HEK293T (cell line): ENCODE results near the gene NUS1.
"Not testable (repeated sequence)": the region's sequence is repeated elsewhere in the genome, so short reads cannot be mapped to it uniquely, and the experiment has no call there.

ENCODE experiments used
- ARNT ChIP-seq: fragments of 450-650 bp; IDR thresholded peaks from 2 replicates; pipeline ENCODE4 v1.6.1; 2017; ENCODE audit warnings: mild to moderate bottlenecking
- ELF4 ChIP-seq: fragments of 450-650 bp; IDR thresholded peaks from 2 replicates; pipeline ENCODE4 v1.6.1; 2017; ENCODE audit warnings: antibody characterized with exemption
- FOXA1 ChIP-seq: fragments of 450-650 bp; IDR thresholded peaks from 2 replicates; pipeline ENCODE4 v1.6.1; 2016; ENCODE audit warnings: mild to moderate bottlenecking
- FOXK2 ChIP-seq: fragments of 450-650 bp; IDR thresholded peaks from 2 replicates; pipeline ENCODE4 v1.6.1; 2016; ENCODE audit warnings: mild to moderate bottlenecking
- HDGF ChIP-seq: fragments of 450-650 bp; IDR thresholded peaks from 2 replicates; pipeline ENCODE4 v1.6.1; 2017; ENCODE audit warnings: antibody characterized with exemption, borderline replicate concordance
- LEF1 ChIP-seq: fragments of 450-650 bp; IDR thresholded peaks from 2 replicates; pipeline ENCODE4 v1.6.1; 2017; ENCODE audit warnings: mild to moderate bottlenecking, borderline replicate concordance
- PKNOX1 ChIP-seq: fragments of 450-650 bp; IDR thresholded peaks from 2 replicates; pipeline ENCODE4 v1.6.1; 2016
- SP1 ChIP-seq: fragments of 450-650 bp; IDR thresholded peaks from 2 replicates; pipeline ENCODE4 v1.6.1; 2017
- SUZ12 ChIP-seq: fragments of 450-650 bp; IDR thresholded peaks from 2 replicates; pipeline ENCODE4 v1.6.1; 2016; ENCODE audit warnings: mild to moderate bottlenecking
- TARDBP ChIP-seq: fragments of 450-650 bp; IDR thresholded peaks from 2 replicates; pipeline ENCODE4 v1.6.1; 2016

GRCh38 chr6:117721520-117721919, 46.3 kb downstream of the NUS1 start:
- TF ChIP-seq FOXK2, SP1, TARDBP, ELF4, SUZ12, ARNT, FOXA1, LEF1, PKNOX1, HDGF: not testable (repeated sequence)
